ENCODE data around the gene SLC25A19.

The SLC25A19 gene

DNA sequence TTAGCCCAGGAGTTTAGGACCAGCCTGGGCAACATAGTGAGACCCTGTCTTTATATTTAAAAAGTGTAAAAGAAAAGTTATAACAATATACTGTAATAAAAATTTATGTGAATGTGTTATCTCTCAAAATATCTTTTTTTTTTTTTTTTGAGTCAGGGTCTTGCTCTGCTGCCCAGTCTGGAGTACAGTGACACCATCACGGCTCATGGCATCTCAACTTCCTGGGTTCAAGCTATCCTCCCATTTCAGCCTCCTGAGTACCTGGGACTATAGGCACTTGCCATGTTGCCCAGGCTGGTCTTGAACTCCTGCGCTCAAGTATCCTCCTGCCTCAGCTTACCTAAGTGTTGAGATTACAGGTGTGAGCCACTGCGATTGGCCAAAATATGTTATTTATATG, 45.5 kb upstream of the SLC25A19 start:
- Histone ChIP-seq H3K9me2 (ENCODE audit: low read depth, low read length) (no peaks in the 10 kb centered on the region), H3K9me3 (ENCODE audit: low read length) (no peaks in the 10 kb centered on the region), H2AFZ (ENCODE audit: low read length) (no peak overlapping the region), H3K79me2 (ENCODE audit: insufficient read depth, low read length) (peaks cover 66% of the 10 kb centered on the region), H3K4me2 (ENCODE audit: low read length) (no peak overlapping the region), H3K4me1 (ENCODE audit: insufficient read depth, low read length, severe bottlenecking) (peaks cover 43% of the 10 kb centered on the region), H3K27me3 (ENCODE audit: insufficient read depth, low read length) (no peaks in the 10 kb centered on the region), H3F3A (ENCODE audit: insufficient read depth, low read length) (peaks cover 4% of the 10 kb centered on the region; the same call in 1 of the 2 replicates), H3K36me3 (ENCODE audit: insufficient read depth, low read length) (peaks cover 36% of the 10 kb centered on the region), H3K4me3 (ENCODE audit: low read depth, low read length, poor library complexity, severe bottlenecking) (no peak overlapping the region), H4K20me1 (ENCODE audit: insufficient read depth, low read length) (no peaks in the 10 kb centered on the region), H3K9ac (ENCODE audit: low read length) (no peak overlapping the region), H3K27ac (ENCODE audit: low read depth, low read length, poor library complexity, severe bottlenecking) (no peak overlapping the region)
- TF ChIP-seq, protein P1, sequence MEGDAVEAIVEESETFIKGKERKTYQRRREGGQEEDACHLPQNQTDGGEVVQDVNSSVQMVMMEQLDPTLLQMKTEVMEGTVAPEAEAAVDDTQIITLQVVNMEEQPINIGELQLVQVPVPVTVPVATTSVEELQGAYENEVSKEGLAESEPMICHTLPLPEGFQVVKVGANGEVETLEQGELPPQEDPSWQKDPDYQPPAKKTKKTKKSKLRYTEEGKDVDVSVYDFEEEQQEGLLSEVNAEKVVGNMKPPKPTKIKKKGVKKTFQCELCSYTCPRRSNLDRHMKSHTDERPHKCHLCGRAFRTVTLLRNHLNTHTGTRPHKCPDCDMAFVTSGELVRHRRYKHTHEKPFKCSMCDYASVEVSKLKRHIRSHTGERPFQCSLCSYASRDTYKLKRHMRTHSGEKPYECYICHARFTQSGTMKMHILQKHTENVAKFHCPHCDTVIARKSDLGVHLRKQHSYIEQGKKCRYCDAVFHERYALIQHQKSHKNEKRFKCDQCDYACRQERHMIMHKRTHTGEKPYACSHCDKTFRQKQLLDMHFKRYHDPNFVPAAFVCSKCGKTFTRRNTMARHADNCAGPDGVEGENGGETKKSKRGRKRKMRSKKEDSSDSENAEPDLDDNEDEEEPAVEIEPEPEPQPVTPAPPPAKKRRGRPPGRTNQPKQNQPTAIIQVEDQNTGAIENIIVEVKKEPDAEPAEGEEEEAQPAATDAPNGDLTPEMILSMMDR (IDR thresholded peaks at IDR 0.05; ENCODE audit: low read length): no peak
- no peak for TF ChIP-seq EZH2 (IDR thresholded peaks at IDR 0.05; ENCODE audit: borderline replicate concordance, low read length)

DNA sequence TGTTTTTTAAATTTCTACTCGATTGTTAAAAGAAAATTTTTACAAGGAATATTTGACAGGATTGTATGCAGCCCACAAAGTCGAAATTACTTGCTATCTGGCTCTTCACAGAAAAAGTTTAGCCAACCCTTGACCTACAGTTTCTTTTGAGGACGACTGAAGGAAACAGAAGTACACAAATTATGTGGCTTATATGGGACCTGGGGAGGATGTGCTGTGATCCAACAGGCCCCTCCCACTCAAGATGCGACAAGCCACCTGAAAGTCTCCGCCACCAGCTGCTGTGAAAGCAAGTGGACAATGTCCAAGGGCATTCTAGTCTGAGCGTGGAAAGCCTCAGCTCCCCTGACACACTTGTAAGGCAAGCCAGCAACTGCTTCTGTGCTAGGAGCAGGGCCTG, 42.4 kb upstream of the SLC25A19 start:
- Histone ChIP-seq H3F3A (ENCODE audit: insufficient read depth, low read length) (no peaks in the 10 kb centered on the region), H3K9ac (ENCODE audit: low read length) (no peak overlapping the region), H4K20me1 (ENCODE audit: insufficient read depth, low read length) (no peaks in the 10 kb centered on the region), H3K9me2 (ENCODE audit: low read depth, low read length) (no peaks in the 10 kb centered on the region), H3K36me3 (ENCODE audit: insufficient read depth, low read length) (peaks cover 38% of the 10 kb centered on the region), H3K9me3 (ENCODE audit: low read length) (no peaks in the 10 kb centered on the region), H3K4me3 (ENCODE audit: low read depth, low read length, poor library complexity, severe bottlenecking) (no peak overlapping the region), H2AFZ (ENCODE audit: low read length) (no peak overlapping the region), H3K4me2 (ENCODE audit: low read length) (no peak overlapping the region), H3K27me3 (ENCODE audit: insufficient read depth, low read length) (no peaks in the 10 kb centered on the region), H3K79me2 (ENCODE audit: insufficient read depth, low read length) (peaks cover 51% of the 10 kb centered on the region), H3K27ac (ENCODE audit: low read depth, low read length, poor library complexity, severe bottlenecking) (no peak overlapping the region), H3K4me1 (ENCODE audit: insufficient read depth, low read length, severe bottlenecking) (peaks cover 14% of the 10 kb centered on the region)
- TF ChIP-seq, protein P1 (IDR thresholded peaks at IDR 0.05; ENCODE audit: low read length): no peak
- TF ChIP-seq EZH2 (IDR thresholded peaks at IDR 0.05; ENCODE audit: borderline replicate concordance, low read length): no peak

DNA sequence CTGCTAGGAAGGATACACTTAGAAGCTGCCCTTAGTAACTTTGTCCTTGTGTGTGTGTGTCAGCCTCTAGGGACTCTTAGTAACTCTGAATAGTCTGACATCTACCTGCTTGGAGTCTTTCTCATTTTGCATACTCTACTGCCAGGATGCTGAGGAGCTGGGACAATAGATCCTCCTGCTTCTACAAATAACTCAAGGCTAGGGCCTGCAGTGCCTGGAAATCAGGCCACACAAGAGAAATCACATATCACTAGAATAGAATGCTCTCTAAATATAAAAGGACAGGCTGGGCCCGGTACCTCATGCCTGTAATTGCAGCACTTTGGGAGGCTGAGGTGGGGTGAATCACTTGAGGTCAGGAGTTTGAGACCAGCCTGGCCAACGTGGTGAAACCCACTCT, 38.5 kb upstream of the SLC25A19 start:
- H3K4me3 ChIP-seq (ENCODE audit: low read depth, low read length, poor library complexity, severe bottlenecking): no peak overlapping the region
- peaks cover 60% of the 10 kb centered on the region for H3K36me3 ChIP-seq (ENCODE audit: insufficient read depth, low read length)
- H3K9ac ChIP-seq (ENCODE audit: low read length): no peak overlapping the region
- H3K9me2 ChIP-seq (ENCODE audit: low read depth, low read length): no peaks in the 10 kb centered on the region
- no peak overlapping the region for H3K4me2 ChIP-seq (ENCODE audit: low read length)
- H4K20me1 ChIP-seq (ENCODE audit: insufficient read depth, low read length): no peaks in the 10 kb centered on the region
- peaks cover 20% of the 10 kb centered on the region for H3K79me2 ChIP-seq (ENCODE audit: insufficient read depth, low read length)
- H3K27me3 ChIP-seq (ENCODE audit: insufficient read depth, low read length): no peaks in the 10 kb centered on the region
- H3F3A ChIP-seq (ENCODE audit: insufficient read depth, low read length): 0 out of 2 replicates have a peak, but pooled peaks cover 4% of the 10 kb centered on the region
- TF ChIP-seq, protein P1 (IDR thresholded peaks at IDR 0.05; ENCODE audit: low read length): no peak
- no peak for TF ChIP-seq EZH2 (IDR thresholded peaks at IDR 0.05; ENCODE audit: borderline replicate concordance, low read length)
- peaks cover 18% of the 10 kb centered on the region for H3K4me1 ChIP-seq (ENCODE audit: insufficient read depth, low read length, severe bottlenecking)
- H3K27ac ChIP-seq (ENCODE audit: low read depth, low read length, poor library complexity, severe bottlenecking): no peak overlapping the region
- no peaks in the 10 kb centered on the region for H3K9me3 ChIP-seq (ENCODE audit: low read length)
- H2AFZ ChIP-seq (ENCODE audit: low read length): no peak overlapping the region

Measured in OCI-LY1 (cell line).